ENCODE data around the gene NDUFA13.

NDUFA13 gene

DNA sequence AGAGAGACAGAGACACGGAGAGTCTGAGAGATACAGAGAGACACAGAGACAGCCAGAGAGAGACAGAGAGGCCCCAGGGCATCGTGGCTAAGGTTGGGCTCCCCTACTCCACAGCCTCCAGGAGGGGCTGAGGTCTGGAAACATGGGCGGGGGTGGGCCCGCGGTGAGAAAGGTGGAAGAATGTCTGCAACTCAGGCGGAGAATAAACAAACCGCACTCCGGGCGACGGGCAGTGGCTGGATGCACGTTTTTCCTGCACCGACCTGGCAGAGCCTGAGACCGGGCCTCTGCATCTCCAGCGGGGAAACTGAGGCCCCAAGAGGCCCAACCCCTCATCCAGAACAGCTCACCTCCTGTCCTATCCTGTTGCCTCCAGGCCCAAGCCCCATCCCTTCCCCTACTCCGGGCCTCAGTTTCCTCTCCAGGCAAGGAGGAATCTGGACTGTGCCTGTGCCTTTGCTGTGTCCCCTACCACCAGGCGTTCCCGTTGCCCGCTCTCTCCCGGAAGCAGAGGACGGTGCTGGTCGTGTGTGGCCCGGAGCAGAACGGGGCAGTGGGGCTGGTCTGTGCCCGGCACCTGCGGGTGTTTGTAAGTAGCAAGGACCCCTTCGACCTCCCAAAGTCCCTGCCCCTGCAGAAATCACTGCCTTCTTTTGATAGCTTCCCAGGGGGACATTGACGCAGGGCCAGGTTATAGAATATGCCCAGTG is 18.7 kb downstream of the NDUFA13 start:
- DNase-seq, result no peak

DNA sequence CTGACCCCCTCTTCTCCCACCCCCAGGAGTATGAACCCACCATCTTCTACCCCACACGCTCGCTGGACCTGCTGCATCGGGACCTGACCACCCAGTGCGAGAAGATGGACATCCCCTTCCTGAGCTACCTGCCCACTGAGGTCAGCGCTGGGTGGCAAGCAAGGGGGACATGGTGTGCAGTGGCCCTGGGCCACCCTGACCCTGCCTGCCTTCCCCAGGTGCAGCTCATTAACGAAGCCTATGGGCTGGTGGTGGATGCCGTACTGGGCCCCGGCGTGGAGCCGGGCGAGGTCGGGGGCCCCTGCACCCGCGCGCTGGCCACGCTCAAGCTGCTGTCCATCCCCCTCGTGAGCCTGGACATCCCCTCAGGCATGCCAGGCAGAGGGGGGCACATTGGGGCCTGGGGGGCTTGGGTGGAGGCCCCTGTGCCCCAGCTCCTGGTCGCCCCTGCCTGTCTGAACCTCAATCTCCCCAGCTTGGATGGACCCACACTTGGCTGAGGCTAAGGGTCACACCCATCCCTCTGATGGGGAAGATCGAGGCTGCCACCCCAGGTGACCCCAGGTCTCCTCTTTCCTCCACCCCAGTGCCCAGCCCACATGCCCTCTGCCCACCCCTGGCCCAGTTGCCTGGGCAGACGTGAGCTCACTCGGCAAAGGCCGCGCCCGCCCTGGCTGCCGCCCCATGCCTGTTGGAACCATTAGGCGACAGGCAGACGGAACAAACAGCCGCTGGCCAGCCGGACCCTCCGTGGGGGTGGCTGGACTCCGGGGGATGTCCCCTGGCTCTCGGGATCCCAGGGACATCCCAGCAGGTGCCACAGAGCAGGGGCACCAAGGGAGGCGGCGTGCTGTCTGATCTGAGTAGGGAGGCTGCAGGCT is 19.5 kb downstream of the NDUFA13 start:
- DNase-seq, result no peak

DNA sequence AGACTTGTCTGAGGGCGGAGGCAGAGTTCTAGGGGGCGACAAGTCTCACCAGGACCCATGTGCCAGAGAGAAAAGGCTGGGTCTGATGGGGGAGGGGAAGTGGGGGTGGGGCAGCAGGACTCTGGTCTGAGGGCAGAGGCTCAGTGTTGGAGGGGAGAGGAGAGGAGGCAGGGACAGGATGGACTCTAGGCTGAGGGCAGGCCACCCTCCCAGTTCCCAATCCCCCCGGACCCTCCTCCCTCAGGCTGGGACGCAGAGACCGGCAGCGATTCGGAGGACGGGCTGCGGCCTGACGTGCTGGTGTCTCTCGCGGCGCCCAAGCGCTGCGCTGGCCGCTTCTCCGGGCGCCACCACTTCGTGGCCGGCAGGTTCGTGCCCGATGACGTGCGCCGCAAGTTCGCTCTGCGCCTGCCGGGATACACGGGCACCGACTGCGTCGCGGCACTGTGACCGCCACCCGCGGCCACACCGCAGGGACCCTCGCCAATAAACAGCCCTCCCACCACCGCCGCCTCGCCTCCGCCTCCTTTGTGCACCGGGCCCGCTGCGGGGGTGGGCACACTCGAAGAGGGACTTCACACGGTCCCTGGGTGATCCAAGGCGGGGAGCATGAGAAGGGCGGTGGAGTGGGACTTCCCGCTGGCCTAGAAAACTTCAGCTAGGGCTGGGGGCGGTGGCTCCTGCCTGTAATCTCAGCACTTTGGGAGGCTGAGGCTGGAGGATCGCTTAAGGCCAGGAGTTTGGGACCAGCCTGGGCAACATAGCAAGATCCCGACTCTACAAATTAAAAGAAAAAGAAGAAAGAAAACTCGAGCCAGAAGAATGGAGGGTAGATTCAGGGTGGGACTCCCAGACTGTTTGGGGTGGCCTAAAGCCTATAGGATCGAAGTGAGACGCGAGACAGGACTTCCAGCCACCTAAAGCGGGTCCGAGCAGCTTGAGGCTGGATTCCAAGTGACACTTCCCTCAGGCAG is 21.3 kb downstream of the NDUFA13 start:
- peak in 1 of 4 experiments; percentile 31 for DNase-seq

DNA sequence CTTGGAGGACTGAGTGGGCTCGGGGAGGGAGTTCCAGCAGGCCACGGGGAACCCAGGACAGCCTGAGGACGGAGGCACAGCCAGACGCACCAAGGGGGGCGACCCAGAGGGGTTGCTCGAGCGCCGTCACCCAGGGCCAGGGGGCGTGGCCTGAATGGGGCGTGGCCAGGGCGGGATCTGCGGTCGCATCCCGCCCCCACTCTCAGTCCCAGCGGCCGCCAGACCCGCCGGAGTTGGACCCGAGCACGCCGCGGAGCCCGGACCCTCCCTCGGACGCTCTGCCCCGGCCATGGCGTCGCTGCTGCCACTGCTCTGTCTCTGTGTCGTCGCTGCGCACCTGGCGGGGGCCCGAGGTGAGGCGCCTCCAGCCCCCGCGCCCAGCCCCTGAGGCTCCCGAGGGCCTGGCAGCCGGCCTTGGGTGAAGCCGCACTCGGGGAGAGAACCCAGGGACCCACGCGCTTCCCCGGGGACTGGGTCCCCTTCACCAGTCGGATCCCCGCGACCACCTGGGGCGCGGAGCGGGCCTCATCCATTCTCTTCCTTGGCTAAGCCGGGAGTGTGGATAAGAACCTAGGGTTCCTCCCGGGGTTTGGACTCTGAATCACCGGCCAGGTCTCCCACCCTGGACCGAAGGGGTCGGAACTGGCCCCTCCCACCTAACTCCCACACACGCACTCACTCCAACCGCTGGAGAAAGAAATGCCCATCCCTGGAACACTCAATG is 22.2 kb downstream of the NDUFA13 start, which contains the start of gene CILP2:
CILP2 (plus strand) TSS at position 205 of the 724 bp plus-strand sequence; CDS start at position 290, 85 bp downstream.
- DNase-seq, result peak in 2 of 4 experiments; percentile 15 to 43

DNA sequence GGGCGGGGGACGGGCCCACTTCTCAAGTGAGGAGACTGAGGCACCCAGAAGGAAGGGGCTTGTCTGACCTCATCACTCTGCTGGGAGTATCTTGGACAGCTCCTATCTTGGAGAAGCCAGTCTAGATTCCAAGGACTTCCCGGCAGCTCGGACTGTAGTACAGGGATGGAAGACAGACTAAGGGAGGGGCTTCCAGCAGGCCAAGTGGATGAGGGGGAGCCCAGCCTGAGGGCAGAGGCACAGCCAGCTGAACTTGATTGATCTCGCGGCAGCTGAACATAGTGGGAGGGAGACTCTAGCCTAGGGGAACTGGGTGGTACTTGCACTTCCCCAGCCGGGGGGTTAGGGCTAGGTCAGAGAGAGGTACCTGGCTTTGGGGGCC is 22.8 kb downstream of the NDUFA13 start:
- DNase-seq, result no peak

DNA sequence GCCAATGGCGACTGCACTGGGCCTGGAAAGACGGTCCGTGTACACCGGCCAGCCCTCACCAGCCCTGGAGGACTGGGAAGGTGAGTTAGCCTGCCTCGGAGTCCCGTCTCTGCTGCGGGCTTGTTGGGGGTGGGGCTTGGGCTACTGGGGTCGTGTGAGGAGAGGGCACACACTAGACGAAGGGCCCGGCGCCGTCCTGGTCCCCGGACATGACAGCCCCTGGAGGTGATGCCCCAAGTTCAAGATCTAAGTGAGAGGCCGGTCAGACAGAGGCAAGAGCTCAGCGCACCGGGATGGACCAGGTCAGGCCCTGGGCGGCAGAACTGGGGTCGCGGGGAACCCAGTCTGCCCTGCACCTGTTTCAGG is 23.7 kb downstream of the NDUFA13 start:
- no peak for DNase-seq

DNA sequence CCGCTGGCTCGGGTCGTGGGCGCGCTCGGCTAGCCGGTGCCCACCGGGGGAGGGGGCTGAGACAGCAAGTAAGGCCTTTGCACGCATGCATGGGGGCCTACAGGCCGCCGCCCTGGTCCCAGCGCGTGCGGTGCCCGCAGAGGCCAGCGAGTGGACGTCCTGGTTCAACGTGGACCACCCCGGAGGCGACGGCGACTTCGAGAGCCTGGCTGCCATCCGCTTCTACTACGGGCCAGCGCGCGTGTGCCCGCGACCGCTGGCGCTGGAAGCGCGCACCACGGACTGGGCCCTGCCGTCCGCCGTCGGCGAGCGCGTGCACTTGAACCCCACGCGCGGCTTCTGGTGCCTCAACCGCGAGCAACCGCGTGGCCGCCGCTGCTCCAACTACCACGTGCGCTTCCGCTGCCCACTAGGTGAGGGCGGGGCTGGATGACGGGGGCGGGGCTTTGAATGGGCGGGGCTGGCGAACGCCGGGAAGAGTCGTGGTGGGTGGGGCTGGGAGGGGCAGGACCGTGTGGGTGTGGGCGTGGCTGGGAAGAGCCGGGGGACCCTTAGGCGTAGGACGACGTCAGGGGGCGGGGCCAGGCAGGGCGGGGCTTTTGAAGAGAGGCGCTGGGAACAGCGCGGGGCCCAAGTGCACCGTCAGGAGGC is 24.2 kb downstream of the NDUFA13 start:
- peak; percentile 65 to 87 (median 77) for DNase-seq

DNA sequence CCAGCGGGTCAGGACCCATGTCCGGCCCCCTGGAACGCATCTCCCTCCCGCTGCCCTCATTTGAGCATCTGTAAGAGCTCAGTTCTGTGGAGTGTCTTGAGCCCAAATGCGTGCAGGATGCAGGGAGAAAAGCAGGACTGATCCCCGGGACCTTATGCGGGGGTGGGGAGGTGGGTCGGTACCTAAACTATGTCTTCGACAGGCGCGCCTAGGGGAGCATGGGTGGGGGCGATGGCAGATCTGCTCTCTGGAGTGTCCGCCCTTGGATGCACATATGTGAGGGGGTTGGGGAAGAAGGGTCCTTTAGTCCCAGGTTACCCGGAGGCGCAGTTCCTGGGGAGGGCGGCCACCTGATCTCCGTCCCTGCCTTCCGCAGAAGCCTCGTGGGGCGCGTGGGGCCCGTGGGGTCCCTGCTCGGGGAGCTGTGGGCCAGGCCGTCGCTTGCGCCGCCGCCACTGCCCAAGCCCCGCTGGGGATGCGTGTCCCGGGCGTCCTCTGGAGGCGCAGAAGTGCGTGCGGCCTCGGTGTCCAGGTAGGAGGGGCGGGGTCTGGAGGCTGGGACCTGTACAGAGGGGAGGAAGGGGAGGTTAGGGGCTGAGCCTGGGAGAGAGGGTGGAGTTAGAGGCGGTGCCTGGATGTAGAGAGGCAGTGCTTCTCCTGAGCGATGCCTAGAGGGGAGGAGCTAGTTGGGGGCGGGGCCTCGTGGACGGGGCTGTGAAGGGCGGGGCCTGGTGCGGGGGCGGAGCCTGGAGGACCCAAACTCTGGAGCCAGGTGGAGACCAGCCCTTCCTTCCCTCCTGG is 24.9 kb downstream of the NDUFA13 start:
- DNase-seq, result peak; percentile 31 to 63 (median 42)

DNA sequence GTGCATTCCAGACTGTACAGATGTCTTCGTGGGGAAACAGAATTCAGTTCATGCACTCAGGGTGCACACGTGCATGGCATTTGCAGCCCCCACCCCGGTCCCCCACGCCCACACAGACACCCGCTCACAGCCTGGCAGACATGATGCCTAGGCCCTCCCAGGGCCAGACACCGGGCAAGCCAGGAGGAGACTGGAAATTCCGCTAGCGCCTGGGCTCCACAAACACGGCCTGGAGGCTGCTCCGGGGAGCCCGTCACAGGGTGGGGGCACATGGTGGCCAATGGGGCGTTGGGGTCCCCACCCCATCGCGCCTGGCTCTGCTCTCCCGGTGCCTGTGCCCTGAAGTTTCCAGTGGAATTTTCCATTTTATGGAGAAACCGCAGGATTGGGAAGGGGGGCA is 25.6 kb downstream of the NDUFA13 start:
- no peak for DNase-seq

DNA sequence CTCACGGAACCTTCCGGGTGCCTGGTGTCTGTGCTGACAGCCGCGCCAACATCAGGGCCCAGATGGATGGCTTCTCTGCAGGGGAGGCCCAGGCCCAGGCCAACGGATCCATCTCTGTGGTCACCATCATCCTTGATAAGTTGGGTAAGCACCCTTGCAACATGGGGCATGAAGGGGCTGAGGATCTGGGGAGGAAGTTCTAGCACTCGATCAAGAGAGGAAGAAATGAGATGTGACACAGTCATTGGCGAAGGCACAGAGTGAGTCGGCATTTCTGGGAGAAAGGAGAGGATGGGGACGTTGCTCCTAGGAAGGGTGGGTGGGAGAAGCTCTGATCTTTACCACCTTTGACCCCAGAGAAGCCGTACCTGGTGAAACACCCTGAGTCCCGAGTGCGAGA is 26.5 kb downstream of the NDUFA13 start:
- peak; percentile 49 to 66 (median 65) for DNase-seq

DNA sequence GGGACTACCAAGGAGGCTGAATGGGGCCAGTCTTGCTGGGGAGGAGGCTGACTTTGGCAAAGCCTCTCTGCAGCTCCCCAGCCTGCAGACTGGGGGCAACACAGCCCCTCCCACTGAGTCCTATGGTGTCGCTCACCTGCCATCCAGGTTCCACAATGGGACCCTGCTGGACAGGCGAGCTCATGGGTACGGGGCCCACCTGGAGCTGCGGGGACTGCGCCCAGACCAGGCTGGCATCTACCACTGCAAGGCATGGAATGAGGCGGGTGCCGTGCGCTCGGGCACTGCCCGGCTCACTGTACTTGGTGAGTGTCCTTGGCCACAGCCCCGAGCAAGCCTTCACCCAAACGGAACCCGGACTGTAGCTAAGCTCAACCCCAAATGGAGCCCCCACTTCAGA is 27.1 kb downstream of the NDUFA13 start:
- no peak for DNase-seq

DNA sequence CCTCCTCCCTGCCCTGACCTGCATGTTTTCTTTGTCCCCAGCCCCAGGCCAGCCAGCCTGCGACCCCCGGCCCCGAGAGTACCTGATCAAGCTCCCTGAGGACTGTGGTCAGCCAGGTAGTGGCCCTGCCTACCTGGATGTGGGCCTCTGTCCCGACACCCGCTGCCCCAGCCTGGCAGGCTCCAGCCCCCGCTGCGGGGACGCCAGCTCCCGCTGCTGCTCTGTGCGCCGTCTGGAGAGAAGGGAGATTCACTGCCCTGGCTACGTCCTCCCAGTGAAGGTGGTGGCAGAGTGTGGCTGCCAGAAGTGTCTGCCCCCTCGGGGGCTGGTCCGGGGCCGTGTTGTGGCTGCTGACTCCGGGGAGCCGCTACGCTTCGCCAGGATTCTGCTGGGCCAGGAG is 27.6 kb downstream of the NDUFA13 start:
- DNase-seq, result no peak

DNA sequence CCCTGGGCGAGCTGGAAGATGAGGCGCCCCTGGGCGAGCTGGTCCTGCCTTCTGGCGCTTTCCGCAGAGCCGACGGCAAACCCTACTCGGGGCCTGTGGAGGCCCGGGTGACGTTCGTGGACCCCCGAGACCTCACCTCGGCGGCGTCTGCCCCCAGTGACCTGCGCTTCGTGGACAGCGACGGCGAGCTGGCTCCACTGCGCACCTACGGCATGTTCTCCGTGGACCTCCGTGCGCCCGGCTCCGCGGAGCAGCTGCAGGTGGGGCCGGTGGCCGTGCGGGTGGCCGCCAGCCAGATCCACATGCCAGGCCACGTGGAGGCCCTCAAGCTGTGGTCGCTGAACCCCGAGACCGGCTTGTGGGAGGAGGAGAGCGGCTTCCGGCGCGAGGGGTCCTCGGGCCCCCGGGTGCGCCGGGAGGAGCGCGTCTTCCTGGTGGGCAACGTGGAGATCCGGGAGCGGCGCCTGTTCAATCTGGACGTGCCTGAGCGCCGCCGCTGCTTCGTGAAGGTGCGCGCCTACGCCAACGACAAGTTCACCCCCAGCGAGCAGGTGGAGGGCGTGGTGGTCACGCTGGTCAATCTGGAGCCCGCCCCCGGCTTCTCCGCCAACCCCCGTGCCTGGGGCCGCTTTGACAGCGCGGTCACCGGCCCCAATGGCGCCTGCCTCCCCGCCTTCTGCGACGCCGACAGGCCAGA is 28.4 kb downstream of the NDUFA13 start:
- no peak for DNase-seq

DNA sequence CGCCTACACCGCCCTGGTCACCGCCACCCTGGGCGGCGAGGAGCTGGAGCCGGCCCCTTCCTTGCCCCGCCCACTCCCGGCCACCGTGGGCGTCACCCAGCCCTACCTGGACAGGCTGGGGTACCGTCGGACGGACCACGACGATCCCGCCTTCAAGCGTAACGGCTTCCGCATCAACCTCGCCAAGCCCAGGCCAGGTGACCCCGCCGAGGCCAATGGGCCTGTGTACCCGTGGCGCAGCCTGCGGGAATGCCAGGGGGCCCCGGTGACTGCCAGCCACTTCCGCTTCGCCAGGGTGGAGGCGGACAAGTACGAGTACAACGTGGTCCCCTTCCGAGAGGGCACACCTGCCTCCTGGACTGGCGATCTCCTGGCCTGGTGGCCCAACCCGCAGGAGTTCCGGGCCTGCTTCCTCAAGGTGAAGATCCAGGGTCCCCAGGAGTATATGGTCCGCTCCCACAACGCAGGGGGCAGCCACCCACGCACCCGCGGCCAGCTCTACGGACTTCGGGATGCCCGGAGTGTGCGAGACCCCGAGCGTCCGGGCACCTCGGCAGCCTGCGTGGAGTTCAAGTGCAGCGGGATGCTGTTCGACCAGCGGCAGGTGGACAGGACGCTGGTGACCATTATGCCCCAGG is 29.0 kb downstream of the NDUFA13 start:
- no peak for DNase-seq

DNA sequence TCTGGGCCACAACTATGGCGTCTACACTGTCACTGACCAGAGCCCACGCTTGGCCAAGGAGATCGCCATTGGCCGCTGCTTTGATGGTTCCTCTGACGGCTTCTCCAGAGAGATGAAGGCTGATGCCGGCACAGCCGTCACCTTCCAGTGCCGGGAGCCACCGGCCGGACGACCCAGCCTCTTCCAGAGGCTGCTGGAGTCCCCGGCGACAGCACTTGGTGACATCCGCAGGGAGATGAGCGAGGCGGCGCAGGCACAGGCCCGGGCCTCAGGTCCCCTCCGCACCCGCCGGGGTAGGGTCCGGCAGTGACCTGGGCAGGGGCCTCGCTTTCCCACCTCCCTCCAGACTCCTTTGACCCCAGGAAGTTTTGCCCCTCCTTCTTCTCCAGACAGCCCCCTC is 29.7 kb downstream of the NDUFA13 start:
- no peak for DNase-seq

DNA sequence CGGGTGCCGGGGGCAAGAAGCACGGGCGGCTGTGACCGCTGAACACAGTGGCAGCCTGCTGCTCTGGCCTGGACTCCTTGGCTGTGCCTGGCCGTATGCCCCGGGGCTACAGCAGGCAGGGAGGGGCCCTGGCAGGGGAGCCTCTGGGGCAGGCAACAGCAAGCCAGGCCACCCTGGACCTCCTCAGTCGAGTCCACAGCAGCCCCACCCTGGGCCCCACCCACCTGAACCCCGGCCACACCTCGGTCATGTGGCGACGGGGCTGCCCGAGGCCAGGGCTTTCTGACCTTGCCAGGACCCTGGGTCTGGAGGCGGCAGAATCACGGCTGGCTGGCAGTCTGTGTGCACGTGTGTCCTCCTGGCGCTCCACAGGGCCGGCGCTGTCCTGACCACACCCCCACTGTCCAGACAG is 30.7 kb downstream of the NDUFA13 start:
- DNase-seq, result no peak

DNA sequence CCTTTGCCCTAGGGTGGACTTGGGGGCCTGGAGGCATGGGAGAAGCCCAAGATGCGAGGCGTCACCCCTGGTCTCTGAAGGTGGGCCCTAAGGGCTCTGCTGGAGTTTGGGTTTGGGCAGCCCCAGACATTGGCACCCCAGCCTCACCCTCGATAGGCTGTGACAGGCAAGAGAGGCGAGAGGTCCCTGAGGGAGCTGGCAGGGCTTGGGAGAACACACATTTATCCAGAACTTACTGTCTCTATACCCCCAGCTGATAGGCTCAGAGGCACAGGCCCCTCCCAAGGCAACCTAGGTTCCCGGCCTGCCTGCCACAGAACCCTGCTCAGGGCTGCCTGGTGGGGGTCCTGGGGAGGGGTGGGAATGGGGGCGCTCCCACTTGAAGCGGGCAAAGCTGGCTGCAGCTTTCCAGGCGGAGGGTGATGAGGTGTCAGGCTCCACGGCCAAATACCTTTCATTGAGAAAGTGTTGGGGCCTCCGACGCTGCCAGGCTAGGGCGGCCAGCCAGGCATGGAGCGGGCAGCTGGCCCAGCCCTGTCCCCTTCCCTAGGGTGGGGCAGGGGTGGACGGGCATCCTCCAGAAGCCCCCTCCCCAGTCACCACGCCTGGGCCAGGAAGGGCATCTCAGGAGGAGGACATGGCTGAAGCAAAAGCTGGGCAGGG is 31.8 kb downstream of the NDUFA13 start:
- DNase-seq, result no peak

DNA sequence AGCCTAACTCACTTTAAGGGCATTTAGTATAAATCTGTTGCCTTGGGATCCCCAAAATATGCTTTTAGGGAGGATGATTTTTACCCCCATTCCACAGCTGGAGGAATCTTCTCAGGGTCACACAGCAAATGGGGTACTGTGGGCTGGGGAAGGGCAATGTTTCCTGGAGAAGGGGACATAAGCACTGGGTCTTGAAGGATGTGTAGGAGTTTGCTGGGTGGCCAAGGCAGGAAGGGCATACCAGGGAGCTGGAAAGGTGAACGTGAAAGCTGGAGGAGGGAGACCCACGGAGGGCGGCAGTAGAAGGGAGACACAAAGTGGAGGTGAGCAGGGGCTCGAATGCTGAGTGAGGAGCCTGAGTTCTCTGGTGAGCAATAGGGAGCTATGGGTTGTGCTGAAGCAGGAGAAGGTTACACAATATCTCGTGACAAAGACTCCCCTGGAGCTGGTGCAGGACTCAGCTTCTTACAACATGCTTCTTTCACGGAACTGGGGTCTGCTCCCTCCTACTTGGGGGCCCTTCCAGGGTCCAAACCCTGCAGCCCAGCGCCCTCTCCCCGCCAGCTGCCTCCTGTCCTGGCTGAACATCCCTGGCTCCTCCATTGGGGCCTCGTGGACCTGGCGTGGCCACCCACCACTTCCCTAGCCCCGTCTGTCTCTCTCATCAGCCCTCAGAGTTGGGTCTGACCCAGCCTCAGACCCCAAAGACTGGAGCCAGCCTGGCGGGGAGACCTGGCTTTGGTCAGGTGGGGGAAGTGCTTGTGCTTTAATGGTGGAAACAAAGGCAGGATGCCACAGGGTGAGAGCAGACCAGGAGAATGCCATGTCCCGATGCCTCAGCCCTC is 33.1 kb downstream of the NDUFA13 start:
- DNase-seq, result peak in 3 of 4 experiments; percentile 30 to 40 (median 36)
